HG03103 (cell line): Measurements from ENCODE around the gene HACL1.
"Not testable (repeated sequence)": the region's sequence is repeated elsewhere in the genome, so short reads cannot be mapped to it uniquely, and the experiment has no call there.

Source experiments
- ATAC-seq: cut with Tn5 transposase; IDR thresholded peaks from one replicate; pipeline ENCODE4 v1.9.1; 2021; ENCODE audit warnings: low read depth; ENCODE audit not compliant: unreplicated experiment

Gene HACL1

DNA sequence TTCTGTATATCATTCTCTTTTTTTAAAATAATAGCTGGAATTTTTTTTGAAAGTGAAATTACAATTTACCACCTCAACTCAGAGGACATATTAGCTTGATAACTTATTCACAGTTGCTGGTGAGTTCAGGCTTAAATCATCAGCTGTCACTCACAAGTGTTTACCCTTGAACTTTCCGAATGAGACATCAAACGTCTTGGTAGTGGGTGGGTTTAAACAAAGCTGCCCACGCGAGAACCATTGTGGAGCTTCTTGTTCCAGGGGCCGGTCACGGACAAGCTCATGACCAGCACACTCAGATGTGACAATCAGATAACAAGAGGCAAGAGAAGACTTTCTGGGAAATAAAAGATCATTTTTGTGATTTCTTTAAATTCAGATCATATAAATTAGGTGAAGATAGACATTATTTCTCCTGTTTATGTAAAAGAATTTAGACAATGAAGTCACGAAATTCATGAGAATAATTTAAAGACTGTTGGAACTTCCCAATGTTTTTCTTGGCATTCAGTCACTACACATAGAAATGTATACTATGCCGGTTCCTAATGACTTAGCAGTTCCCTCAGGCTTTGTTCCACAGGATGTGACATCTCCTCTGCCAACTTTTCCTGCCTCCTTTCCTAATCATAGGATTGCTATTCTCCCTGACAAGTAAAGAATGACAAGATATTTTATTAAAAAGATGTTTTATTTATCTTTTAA, 29.4 kb upstream of the HACL1 start:
- ATAC-seq: no peak

DNA sequence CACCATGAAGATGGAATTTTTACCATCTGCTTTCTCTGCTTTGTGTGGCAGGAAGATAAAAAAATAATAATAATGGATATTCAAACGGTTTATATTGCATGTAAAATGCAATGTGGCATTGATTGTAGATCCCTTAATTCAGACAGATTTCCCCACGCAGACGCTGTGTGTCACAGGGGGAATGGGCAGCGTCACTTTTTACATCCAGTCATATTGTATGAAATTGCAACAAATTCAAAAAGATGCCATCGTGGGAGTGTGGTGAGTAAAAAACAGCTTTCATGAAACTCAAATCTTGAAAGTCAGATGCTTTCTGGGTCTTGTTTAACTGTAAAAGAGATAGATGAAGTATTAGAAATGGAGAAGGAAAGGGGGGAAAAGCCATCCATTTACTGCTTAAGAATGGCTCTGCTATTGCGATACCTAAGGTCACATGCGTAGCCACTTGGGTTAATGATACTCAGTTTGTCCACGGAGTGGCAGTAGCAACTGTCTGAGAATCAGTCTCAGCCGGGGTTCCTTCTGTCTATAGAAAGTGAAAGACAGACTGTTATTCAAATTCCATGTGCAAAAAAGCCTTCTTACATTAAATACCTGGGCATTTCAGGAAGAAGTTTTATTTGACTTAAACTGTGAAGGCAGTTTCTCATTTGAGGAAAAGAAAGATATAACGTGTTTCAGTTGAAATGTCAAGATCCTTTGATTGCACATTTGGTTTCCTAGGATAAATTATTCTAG, 28.7 kb upstream of the HACL1 start:
- ATAC-seq: peak; percentile 90

DNA sequence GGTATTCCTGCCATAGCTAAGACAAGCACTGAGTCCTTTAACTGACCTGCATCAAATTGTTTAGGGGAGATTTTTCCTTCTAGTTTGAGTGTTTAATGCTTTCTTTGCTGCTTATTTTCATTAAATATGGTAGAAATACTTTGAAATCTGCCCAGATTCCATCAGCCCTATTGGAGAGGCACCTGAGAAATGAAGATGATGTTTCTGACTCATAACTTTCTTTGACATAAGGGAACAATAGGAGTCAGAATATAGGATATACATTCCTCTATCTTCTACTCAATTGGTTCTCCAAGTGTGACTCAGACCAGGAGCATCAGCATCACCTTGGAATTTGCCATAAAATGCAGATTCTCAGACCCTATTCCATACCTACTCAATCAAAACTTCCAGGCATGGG, 27.6 kb upstream of the HACL1 start:
- no peak for ATAC-seq

DNA sequence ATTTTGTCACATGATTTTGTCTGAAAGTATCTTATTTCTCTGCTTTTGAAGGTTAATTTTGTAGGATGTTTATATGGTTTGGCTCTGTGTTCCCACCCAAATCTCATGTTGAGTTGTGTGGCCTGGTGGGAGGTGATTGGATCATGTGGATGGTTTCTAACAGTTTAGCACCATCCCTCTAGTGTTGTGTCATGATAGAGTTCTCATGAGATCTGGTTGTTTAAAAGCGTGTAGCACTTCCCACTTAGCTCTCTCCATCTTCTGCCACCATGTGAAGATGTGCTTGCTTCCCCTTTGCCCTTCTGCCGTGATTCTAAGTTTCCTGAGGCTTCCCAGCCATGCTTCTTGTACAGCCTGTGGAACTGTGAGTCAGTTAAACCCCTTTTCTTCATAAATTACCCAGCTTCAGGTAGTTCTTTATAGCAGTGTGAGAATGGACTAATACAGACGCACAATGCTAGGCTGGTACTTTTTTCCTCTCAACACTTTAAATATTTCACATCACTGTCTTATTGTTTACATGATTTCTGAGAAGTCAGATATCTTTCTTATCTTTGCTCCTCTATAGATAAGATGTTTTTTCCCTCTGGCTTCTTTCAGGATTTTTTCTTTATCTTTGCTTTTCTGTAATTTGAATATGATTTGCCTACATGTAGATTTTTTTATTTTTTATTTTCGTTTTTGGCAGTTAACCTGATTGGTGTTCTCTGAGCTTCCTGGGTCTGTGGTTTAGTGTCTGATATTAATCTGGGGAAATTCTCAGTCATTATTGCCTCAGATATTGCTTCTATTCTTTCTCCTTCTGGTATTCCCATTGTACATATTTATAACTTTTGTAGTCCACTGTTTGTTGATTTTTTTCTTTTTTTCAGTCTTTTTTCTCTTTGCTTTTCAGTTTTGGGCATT, 22.4 kb upstream of the HACL1 start:
- ATAC-seq: no peak

DNA sequence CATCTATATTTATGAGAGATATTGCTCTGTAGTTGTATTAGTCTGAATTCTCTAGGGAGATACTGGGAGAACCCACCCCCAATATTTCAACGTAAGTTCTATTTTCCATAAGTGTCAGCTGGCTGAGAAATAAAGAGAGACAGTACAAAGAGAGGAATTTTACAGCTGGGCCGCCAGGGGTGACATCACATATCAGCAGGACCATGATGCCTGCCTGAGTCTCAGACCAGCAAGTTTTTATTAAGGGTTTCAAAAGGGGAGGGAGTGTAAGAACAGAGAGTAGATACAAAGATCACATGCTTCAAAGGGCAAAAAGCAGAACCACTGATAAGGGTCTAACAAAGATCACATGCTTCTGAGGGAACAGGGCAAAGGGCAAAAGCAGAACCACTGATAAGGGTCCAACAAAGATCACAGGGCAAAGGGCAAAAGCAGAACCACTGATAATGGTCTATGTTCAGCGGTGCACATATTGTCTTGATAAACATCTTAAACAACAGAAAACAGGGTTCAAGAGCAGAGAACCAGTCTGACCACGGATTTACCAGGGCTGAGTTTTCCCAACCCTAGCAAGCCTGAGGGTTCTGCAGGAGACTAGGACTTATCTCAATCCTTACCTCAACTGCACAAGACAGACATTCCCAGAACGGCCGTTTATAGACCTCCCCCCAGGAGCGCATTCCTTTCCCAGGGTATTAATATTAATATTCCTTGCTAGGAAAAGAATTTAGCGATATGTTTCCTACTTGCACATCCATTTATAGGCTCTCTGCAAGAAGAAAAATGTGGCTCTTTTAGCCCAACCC, 18.5 kb upstream of the HACL1 start:
- not testable (repeated sequence) for ATAC-seq

DNA sequence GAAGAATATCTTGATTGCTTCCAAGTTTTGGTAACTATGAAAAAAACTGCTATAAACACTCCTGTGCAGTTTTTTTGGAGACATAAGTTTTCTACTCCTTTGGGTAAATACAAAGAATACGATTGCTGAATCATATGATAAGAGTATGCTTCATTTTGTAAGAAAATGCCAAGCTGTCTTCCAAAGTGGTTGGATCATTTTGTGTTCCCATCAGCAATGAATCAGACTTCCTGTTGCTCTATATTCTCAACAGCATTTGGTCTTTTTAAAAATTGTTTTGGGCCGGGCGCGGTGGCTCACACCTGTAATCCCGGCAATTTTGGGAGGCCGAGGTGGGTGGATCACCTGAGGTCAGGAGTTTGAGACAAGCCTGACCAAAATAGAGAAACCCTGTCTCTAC, 14.7 kb upstream of the HACL1 start:
- ATAC-seq: no peak

DNA sequence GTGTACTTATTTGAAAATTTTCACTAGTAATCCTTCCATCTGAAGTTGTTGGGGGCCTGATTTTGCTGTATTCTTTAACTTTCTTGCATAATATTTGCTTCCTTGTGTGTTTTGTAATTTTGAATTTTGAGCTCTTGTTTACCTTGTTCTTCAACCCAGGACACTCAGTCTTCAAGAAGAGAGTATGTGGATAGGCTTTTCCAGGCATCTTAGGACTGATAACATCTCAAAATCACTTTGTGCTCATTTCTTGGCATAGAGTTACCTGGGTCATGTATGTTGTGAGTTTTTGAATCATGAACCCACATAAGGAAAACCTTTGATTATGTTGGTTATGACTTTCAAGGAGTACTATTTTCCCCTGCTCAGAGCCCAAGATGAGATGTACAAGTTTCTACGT, 13.6 kb upstream of the HACL1 start:
- no peak for ATAC-seq

DNA sequence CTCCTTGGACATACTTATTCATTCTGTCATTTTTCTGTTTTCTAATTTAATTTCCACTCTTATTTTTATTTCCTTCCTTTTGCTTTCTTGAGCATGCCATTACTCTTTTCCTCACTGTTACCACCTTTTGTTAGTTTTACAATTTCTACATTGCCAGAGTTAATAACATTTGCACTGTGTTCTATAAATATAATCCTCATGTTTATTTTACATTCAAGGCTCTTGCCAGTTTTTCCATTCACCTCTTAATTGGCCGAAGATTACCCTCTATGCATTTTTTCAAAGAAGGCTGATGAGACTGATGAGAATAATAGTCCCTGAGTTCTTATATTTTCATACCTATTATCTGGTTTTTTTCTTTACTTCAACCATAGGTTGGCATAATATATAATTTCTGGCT, 10.6 kb upstream of the HACL1 start:
- ATAC-seq: no peak

DNA sequence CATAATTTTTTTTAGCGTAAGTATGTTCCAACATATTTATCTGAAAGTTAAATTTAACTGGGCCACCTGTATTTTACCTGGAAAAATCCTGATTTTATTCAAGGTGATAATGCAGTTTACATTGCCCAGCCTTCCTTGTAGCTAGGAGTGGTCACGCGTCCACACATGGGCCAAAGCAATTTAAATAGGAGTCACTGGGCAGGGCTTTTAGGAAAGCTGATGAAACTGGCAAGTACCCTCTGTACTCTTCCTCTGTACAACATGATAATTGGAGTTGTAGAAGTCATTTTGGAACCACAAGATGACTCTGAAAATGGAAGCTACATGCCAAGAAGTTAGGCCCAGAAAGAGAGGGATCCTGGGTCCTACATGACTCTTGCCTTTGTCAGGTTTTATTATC, 9.6 kb upstream of the HACL1 start:
- ATAC-seq: no peak

DNA sequence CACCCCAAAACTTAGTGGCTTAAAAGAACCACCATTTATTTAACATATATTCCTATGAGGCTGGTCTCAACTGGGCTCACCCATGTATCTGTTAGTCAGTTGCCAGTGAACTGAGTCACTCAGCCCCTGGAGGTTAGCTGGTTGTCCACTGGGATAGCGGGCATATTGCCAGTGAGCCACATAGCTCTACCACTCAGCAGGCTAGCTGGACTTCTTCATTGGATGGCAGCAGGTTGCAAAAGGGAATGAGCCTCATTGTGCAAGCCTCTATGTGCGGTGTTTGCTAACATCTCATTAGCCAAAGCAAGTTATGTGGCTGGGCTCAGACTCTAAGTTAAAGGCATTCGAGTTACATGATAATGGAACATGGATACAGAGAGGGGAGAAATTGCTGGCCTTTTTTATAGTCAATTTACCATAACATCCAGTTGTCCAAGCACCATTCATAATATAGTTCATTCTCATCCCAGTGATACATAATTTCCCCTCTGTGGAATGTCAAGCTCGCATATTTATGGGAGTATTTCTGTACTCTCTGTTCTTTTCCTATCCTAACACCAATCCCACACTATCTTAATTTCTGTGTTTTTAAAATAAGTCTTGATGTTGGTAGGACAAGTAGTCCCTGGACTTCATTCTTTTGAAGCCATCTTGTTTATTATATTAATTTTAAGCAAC, 8.9 kb upstream of the HACL1 start:
- no peak for ATAC-seq

DNA sequence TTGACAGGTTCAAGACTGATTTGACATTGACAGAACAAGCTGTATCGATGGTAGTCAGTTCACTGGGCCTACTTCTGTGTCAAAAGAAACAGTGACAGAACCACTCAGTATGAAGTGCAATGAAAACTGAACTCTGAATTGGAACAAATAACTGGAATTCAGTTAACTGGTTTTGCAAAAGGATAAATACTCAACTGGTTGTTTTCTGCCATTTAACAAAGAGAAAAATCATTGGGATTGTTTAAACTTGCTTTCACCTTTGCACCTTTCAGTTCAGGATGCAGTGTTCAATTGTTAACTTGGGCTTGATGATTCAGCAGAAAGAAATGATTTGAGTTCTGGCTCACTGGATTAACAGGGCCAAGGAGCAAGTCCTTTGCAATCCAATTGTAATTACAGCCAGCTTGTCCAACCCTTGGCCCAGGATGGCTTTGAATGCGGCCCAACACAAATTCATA, 5.1 kb upstream of the HACL1 start:
- no peak for ATAC-seq

DNA sequence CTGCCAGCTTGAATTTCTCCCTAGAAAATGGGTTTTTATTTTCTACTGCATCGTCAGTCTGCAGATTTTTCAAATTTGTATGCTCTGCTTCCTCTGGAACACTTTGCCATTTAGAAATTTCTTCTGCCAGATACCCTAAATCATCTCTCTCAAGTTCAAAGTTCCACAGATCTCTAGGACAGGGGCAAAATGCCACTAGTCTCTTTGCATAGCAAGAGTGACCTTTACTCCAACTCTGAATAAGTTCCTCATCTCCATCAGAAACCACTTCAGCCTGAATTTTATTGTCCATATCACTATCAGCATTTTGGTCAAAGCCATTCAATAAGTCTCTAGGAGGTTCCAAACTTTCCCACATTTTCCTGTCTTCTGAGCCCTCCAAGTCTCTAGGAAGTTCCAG, 3.2 kb upstream of the HACL1 start:
- ATAC-seq: not testable (repeated sequence)

DNA sequence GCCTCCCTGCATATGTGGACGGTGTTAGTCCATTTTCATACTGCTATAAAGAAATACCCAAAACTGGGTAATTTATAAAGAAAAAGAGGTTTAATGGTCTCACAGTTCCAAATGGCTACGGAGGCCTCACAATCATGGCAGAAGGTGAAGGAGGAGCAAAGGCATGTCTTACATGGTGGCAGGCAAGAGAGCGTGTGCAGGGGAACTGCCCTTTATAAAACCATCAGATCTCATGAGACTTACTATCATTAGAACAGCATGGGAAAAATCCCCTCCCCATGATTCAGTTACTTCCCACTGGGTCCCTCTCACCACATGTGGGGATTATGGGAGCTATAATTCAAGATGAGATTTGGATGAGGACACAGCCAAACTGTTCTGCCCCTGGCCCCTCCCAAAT, 1.4 kb upstream of the HACL1 start:
- ATAC-seq: not testable (repeated sequence)

DNA sequence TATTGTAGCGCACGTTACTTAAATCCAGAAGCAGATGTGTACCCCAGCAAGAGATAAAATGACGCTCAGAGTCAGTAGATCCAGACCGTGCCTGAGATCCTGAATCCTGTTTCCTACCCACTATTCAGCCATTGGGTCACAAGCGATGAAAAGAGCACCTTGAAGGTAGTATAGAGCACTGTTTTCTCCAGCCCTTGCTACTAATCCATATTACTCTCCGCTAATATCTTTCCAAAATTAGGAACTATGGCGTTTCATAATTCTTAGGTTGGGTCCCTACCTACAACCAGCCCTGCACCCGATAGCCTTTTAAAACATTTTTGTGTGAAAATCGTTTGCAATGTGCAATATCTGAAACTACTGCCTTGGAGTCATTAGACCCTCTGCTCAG, 772 bp upstream of the HACL1 start:
- ATAC-seq: peak; percentile 11

DNA sequence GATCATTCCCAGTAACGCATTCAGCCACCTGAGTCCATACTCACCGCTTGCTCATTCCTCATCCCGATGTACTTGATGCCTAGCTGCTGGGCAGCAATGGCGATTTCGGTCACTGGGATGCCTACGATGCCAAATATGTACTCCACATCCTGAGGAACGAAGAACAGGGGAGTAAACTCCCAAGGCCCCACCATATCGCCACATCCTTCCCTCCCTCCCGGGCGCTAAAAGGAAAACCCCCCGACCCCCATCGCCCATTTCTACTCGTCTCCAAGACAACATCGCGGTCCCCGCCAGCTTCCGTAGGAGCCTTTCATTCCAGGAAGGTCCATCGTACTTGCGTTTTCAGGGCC, 347 bp downstream of the HACL1 start:
- ATAC-seq: peak; percentile 3

DNA sequence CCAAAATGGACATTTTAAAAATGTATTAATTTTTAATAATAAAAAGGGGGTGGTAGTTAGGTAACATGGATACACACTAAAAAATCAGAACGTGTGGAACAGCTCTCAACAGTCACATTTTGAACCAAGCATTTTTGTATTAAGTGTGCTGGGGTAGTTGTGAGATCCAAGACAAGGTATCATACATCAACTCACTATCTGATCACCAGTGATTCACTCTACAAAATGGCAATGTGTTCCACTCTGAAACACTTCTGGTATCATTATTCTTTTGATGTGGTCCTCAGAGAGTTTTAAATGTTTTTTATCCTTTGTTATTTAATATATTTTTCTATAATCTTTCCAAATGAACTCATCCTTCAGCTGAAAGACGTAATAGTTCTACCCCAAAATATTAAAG, 5.4 kb downstream of the HACL1 start:
- no peak for ATAC-seq

DNA sequence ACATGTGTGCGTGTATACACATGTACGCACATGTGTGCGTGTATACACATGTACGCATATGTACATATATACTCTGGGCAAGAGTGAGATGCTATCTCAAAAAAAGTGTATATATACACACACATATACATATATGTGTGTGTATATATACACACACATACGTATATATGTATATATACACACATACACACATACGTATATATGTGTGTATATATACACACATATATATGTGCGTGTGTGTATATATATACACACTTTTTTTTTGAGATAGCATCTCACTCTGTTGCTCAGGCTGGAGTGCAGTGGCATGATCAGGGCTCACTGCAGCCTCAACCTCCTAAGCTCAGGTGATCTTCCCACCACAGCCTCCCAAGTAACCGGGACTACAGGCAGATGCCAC, 8.4 kb downstream of the HACL1 start:
- ATAC-seq: no peak

DNA sequence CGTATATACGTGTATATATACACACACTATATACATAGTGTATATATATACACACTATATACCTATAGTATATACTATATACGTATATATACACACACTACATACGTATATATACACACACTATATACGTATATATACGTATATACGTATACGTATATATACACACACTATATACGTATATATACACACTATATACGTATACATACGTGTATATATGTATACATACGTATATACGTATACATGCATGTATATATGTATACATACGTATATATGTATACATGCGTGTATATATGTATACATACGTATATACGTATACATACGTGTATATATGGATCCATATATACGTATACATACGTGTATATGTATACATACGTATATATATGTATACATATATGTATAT, 9.4 kb downstream of the HACL1 start:
- no peak for ATAC-seq

DNA sequence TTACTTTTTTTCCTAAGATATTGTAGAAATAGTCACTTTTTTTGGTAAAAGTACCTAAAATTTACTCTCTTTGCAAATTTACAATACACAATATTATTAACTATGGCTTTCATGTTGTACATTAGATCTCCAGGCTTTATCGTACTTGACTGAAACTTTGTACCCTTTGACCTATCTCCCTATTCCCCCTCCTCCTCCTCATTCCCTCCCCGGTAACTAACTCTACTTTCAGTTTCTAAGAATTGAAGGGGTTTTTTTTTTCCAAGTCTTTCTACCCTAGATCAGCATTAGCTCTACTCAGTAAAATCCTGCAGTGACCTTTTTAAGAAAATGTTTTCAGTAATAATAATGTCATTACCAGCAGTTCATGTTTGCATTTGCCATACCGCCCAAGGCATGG, 10.1 kb downstream of the HACL1 start:
- ATAC-seq: no peak
